CD1c-positive myeloid dendritic cell (primary cell): ENCODE measurements around the gene TTC39C.

Source experiments
- DNase-seq: peaks from one replicate; pipeline ENCODE4 v3.0.0-alpha.2; 2016; ENCODE audit errors: extremely low spot score

Gene TTC39C

DNA sequence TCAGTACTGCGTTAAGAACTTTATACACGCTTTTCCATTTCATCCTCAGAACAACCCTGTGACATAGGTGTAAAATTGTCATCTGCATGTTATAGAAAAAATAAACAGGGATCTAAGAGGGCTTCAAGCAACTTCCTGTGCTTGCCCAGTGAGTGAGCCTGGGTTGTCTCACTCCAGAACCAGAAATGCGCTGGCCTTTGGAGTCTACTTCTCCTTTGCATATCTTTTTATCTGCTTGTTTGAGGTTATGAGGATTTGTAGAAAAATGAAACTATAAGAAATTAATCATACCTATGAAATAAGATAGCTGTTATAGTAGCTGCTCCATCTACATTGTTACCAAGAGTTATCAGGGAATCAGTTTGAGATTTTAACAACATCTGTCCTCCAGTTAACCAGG is 69.0 kb downstream of the TTC39C start:
- DNase-seq, result no peak

DNA sequence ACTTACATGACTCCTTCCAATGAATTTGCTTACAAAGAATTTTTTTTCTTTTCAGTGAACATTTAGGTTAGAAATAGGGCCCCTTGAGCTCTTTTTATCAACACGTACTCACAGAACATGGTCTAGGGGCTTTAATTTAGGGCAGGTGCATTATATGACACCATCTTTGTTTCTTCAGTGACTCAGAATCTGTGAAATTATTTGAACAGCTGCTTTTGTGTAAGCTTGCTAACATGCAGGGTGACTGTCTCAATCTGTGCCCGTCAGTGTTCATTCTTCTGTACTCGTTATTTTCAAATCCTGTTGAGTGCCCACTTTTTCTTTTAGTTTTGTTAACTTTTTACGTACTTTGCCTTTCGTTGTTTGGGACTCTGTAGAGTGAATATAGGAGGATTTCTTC is 71.5 kb downstream of the TTC39C start:
- DNase-seq, result no peak

DNA sequence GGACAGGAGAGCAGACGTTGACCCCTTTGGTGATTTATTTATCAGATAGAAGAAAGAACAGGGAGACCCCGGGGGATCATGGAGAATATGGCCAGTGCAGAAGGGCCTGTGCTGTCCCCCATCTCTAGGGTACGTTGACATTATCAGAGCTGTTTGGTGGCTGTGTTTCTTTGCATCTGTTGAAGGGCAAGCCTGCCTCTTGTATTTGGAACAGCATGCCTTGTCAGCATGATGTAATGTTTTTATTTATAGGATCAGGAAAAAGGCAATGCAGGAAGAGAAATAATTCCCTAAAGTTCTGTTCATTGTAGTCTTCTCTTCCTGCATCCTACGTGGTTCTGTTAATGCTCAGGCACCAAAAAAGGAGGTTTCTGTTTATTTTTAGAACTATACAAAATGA is 74.5 kb downstream of the TTC39C start:
- no peak for DNase-seq

DNA sequence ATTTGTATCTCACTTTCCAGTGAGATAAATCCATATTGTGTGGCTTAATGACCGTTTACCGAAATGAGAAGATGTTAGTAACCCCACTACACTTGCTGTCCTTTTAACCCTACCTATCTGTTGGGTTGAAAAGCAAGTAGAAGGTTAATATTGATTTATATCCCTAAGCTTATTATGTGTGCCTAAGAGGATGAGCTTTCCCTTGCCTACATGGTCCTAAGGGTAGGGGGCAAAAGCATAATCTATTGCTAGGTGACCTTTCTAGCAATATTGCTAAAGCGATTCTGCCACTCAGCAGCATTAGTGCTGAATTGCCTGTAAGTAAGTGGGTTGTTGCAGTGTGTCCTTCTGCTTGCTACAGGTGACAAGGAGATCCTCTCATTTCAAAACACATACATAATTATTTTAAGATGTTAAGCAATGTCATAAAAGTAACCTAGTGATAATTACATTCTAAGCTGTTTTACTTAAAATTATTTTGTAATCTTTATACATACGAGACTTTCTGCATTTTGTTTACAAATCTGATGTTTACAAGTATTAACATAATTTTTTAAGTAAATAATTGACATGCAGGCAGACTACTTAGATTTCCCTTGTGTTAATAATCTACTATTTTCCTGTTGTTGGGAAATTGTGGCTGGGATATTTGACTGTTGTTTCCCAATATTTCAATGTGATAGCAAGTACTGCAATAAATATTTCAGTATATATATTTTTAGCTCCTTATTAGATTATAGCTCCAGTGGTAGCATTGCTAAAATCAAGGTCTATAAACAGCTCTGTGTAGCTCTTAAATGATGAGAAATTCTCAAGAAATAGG is 75.2 kb downstream of the TTC39C start:
- no peak for DNase-seq

DNA sequence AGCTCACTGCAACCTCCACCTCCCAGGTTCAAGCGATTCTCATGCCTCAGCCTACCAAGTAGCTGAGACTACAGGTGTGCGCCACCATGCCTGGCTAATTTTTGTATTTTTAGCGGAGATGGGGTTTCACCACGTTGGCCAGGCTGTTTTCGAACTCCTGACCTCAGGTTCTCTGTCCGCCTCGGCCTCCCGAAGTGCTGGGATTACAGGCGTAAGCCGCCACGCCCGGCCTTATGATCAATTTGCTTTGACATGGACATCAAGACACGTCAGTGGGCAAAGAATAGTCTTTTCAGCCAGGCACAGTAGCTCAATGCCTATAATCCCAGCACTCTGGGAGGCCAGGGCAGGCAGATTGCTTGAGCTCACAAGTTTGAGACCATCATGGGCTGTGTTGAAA is 76.3 kb downstream of the TTC39C start:
- no peak for DNase-seq

DNA sequence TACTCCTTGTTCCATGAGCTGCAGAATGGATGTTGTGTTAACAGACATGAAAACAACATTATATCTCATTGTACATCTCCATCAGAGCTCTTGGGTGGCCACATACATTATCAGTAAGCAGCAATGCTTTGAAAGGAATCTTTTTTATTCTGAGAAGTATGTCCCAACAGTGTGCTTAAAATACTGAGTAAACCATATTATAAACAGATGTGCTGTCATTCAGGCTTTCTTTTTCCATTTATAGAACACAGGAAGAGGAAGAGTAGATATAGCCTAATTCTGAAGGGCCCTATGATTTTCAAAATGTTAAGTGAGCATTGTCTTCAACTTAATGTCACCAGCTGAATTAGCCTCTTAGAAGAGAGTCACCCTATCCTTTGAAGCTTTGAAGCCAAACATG is 80.0 kb downstream of the TTC39C start:
- DNase-seq, result no peak

DNA sequence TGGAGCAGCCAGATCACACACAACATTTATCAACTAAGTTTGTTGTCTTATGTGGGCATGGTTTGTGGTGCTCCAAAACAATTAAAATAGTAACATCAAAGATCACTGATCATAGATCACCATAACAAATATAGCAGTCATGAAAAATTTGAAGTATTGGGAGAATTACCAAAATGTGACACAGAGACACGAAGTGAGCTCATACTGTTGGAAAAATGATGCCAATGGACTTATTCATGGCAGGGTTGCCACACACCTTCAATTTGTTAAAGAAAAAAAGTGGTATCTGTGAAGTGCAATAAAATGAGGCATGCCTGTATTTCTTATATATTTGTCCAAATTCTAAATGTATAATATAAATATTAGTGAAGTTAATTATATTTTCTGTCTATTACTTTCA is 81.4 kb downstream of the TTC39C start:
- no peak for DNase-seq

DNA sequence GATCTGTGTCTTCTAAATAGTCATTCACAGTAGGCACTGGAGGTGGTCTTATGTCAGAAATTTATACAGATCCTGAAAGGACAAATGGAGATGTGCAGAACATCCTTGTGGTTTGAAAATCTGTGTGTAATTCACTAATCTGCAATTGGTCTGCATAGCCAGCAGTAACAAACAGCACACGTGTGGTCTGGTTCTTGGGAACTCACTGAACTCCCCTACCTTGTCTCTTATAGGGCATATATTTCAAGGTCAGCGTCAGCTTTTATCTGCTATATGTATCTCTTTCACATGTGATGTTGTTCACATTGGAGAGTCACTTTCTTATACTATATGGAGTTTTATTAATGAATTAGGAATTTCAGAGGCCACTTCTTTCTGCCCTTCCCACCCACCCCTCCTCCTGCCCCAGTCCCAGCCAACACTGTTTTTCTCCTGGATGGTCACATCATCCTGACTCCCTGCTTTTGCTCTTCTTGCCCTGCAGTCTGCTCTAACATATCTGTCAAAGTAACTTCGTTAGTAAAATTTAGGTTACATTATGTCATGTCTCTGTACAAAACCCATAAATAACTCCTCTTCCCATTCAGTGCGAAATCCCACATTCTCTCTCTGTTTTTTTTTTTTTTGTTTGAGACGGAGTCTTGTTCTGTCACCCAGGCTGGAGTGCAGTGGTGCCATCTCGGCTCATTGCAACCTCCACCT is 88.9 kb downstream of the TTC39C start:
- no peak for DNase-seq

DNA sequence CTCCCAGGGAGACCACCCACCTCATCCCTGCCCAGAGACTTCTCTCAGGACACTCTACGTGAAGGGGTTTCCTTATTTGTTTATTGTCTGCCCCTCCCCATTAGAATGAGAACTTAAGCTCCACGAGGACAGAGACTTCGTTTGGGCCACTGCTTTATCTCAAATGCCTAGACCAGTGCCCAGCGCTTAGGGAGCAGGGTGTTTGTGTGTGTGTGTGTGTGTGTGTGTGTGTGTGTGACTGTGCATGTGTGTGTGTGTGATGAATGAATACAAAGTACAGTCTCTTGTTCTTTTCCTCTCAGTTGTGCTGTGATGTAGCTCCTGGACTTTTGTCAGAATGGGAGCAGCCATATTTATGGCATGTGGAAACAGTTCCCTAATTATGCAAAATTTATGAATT is 89.9 kb downstream of the TTC39C start:
- DNase-seq, result no peak

DNA sequence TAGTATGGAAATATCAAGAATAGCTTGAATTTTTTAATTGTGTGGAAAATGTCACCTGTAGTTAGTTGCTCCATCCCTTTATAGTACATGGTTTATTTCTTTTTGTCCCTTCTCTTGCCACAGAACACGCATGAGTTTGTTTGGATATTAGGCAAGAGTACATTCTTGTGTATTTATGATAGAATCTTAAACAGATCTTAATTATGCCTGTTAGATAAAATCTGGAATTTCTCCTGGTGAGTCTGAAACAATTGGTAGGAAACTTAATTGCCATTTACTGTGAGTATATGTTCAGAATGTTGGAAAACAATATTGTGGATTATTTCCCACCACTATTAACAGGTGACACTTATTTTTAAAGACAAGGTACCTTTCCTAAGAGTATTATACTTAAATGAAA is 94.1 kb downstream of the TTC39C start:
- DNase-seq, result no peak

DNA sequence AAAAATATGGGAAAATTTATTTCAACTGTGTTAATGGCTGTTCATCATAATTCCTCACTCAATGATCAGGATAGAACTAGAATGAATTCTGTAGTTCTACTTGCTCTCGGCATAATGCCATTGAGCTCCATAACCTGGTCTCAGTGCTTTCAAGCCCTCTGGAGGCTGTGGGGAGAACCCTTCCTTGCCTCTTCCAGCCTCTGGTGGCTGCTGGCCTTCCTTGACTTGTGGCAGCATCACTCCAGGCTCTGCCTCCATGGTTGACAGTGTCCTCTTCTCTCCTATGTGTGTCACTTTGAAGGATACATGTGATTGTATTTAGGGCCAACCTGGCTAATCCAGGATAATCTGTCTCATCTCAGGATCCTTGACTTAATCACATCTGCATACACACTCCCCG is 97.4 kb downstream of the TTC39C start:
- no peak for DNase-seq

DNA sequence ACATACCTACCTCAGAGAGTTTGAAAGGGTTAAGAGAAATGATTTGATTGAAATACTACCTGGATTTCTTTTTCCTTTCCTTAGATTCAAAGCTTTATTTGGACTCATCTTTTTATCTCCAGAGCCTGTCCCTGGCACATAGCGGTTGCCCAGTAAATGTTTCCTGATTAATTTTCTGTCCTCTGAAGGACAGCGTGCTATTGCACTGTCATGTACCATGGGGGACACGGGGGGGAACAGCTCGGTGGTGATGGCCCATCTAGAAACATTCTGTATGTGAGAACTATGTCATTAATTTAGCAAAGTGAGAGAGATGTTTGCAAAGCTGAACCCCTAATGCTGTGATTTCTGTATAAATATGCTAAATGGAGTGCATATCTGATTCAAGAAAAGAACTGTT is 97.9 kb downstream of the TTC39C start:
- no peak for DNase-seq

DNA sequence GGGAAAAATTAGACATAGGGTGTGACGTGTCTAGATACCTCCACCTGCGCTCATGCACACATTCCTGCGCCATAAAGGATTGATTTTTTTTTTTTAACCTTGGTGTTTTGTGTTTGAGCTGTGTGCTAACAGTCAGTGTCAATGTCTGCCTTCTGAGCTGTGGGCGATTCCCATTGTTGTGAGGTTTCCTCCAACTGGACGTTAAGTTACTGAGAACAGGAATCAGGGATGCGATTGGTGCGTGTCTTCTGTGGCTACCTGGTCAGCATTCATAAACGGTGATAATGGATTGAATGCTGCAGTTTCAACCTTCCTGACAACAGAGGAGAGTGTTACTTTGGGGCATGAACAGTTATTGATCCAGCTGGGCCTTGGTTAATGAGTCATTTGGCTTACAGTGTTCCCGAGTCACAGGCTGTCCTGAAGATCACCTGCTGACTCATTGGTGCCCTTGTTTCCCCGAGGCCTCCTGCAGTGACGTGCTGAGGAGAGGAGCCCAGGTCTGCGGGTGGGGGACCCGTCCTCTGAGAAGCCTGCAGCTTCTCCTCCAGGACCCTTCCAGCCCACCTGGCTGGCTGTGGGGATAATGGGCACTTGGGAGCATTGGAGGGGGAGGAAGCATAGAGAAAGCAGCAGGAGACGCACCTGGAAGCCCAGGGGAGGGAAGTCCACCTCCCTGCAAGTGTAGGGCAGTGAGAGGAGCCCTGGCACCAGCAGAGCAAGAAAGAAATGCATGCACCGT is 98.5 kb downstream of the TTC39C start:
- no peak for DNase-seq

DNA sequence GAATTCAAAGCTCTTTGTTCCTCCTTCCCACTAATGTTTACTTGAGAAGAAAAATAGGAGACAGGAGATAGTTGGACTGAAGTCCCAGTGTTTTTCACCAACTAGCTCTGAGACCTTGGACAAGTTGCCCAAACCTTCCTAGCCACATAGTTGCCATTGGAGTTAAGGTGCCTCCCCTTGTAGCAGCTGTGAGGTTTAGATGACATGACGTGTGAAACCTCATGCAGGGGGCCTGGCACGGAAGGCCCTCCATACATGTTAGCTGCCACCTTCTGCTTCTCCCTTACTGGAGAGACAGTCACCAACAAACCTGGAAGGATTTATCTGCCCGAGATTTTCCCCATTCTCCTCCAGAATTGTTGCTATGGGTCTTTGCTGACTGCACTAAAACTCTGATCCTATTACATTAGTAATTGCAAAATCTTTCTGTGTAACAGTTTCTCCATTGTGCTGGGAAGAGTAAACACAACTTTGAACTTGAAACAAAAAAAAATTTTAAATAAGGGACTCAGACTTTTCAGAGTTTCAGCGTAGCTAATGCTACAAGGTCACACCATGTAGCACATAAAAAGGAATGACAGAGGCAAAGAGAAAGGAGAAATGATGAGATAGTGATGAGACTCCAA is 100.5 kb downstream of the TTC39C start:
- DNase-seq, result no peak

DNA sequence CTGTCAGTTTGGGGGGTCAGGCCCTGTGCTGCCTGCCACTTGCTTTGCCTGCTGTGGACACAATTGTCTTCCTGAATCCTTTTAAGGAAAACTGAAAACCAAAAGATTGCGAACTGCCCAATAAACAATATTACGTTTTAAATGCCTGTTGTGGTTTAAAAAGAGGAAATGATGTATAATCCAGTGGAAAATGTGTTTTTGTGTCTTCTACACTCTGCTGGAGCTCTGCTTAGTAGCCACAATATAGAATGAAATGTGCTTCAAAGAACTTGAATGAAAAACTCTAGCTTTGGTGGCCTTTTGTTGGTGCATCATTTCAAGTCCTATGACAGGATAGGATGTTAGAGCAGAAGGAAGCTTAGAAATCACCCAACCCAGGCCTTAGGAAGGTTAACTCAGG is 101.1 kb downstream of the TTC39C start:
- DNase-seq, result peak; percentile 3

DNA sequence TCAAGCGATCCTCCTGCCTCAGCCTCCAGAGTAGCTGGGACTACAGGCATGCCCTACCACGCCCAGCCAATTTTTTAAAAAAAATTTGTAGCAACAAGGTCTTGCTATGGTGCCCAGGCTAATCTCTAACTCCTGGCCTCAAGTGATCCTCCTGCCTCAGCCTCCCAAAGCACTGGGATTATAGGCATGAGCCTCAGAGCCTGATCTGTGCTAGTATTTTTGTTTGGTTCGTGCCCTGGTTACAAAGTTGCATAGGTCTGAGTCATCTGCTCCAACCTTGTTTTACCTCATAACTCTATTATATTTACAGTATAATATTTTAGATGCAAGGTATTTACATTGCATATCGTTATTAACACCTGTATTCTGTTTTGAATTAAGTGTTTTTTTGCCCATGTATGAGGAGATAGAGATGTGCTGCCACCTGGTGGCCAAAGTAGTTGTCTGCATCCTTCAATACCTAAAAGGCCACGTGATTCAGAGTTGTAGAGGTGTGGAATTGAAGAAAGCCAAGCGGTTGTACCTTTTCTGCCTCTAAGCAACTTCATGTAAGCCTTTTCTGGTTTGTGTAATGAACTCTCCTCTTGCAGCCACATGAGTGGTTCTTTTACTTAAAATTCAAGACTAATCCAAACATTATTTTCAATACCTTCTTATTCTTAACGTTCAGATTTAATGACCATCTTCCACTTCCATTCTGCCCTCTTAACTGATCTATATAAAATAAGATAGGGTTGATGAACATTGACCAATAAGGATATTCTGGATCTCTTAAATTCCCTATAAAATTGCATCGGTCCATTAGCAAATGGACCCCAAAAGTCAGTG is 104.4 kb downstream of the TTC39C start:
- peak; percentile 83 for DNase-seq

DNA sequence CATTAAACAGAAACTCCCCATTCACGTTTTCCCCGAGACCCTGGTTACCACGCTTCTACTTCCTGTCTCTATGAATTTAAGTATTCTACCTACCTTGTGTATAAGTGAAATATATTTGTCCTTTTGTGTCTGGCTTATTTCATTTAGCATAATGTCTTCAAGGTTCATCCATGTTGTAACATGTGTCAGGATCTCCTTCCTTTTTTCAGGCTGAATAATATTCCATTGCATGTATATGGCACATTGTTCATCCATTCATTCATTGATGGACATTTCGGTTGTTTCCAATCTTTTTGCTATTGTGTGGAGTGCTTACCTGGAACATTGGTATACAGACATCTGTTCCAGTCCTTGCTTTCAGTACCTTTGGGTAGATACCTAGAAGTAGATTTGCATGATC is 106.1 kb downstream of the TTC39C start:
- no peak for DNase-seq

DNA sequence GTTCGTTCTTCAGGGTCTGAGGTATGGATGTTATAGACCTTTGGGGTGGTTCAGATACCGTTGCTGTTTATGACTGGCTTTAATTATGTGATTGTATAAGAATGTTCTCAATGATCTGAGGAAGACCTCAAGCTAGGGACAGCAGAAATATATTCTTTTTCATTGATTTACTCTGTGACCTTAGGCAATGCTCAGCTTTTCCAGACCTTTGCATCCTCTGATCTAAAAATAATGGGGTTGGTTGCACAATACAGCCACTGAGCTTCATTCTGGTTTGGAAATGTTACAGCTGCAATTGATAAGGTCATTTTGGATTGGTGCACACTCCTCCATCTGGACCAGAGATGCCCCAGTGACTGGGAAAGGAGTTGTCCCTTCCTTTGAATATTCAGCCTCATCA is 107.1 kb downstream of the TTC39C start:
- no peak for DNase-seq

DNA sequence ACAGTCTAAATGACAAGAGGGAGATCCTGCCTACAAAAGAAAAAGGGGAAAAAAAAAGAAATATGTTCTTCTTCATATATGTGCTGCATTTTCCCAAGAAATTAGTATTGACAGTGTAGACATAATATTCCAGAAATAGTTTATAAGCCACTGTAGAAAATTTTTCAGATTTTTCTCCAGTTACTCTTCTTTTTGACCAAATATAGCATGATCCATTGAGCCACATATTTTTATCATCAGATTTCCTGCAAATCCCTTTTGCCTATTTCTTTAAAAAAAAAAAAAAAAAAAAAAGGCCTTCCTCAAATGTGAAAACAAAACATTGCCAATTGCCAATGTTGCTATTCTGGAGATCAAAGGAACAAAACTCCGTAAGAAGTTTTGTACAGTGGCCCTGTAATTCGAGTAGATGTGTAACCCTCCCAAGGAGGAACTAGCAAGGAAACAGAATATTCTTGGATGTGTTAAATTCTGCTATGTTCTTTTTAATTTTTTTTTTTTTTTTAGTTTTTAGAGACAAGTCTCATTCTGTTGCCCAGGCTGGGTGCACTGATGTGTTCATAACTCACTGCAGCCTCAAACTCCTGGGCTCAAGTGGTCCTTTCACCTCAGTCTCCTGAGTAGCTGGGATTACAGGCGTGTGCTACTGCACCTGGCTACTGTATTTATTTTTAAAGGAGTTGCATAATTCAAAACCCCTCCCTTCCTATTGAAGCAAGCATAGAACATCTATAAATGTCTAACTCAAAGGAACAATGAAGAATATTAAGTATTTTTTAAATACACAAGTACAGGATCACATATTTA is 111.8 kb downstream of the TTC39C start:
- no peak for DNase-seq

DNA sequence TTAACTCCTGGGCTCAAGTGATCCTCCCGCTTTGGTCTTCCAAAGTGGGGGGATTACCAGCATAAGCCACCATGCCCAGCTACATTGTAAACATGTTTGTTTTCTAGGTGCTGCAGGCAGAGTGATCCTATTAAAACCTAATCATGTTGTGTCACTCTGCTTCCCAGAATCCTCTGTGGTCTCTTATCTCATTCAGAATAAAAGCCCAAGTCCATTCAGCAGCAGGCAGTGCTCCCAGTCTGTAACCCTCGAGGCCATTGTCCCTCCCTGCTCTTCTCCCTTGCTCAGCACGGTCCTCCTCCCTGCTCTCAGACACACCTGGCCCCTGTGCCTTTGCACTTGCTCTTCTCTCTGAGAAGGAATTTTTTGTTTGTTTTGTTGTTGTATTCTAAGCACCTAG is 113.2 kb downstream of the TTC39C start:
- no peak for DNase-seq

DNA sequence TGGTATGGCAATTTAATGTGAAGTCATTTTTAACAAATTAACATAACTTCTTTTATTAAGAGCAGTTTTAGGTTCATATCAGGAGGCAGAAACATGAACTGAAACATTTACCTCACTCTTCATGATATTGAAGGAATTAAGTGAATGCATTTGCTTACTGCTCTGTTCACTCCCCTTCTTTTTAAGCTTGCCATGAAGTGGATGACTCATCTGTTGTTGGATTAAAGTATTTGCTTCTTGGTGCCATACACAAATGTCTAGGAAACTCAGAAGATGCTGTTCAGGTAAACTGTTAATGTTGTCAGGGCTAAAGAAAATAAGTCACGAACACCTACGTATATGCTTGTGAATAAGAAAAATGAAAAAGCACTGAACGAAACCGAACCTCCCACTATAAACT is 114.1 kb downstream of the TTC39C start:
- DNase-seq, result no peak
